ENCODE measurements around the gene MARCHF11. TPM values are rescaled to one million over a fixed set of nuclear protein-coding genes. Genes with fewer than 3 reads are reported as not detected.

The MARCHF11 gene
- total RNA-seq, 1 experiment from 2014 or later = 0.37 TPM

GRCh38 chr5:16076657-16077056 lies 102.9 kb downstream of the MARCHF11 start:
- Histone ChIP-seq H3T11ph (ENCODE audit: low read length) (no peak overlapping the region), H3K56ac (ENCODE audit: insufficient read length, low read depth, low read length) (no peak overlapping the region), H3K9ac (ENCODE audit: extremely low read depth, insufficient read length, low read length) (no peak overlapping the region), H4K20me1 (ENCODE audit: control insufficient read depth, insufficient read depth, insufficient read length) (no peaks in the 10 kb centered on the region), H3K27me3 (ENCODE audit: insufficient read depth, low read length) (no peaks in the 10 kb centered on the region), H2BK20ac (ENCODE audit: low read depth, low read length, poor library complexity, severe bottlenecking) (no peak overlapping the region), H3K23ac (ENCODE audit: insufficient read length, low read depth, low read length) (no peak overlapping the region), H3K23me2 (ENCODE audit: insufficient read length, low read depth, low read length, poor library complexity, severe bottlenecking) (no peaks in the 10 kb centered on the region), H3K18ac (ENCODE audit: insufficient read length, low read depth, low read length) (no peak overlapping the region), H3K4me2 (ENCODE audit: insufficient read depth, insufficient read length, low read length) (no peak overlapping the region), H2BK120ac (ENCODE audit: low read depth, low read length, poor library complexity, severe bottlenecking) (no peak overlapping the region), H2BK5ac (ENCODE audit: insufficient read length, low read length) (no peak overlapping the region), H2AFZ (ENCODE audit: low read length) (no peak overlapping the region), H2BK12ac (ENCODE audit: insufficient read length, low read depth, low read length) (no peak overlapping the region), H3K14ac (ENCODE audit: insufficient read depth, low read length) (no peak overlapping the region), H3K4ac (ENCODE audit: low read depth, low read length) (no peak overlapping the region), H2AK5ac (ENCODE audit: insufficient read length, low read length) (no peak overlapping the region), H4K5ac (ENCODE audit: insufficient read length, low read depth, low read length) (no peak overlapping the region), H3K79me1 (ENCODE audit: insufficient read depth, low read depth, low read length, poor library complexity, severe bottlenecking) (no peaks in the 10 kb centered on the region), H3K79me2 (ENCODE audit: insufficient read depth, low read length) (no peaks in the 10 kb centered on the region), H4K91ac (ENCODE audit: insufficient read length, low read depth, low read length) (no peak overlapping the region), H3K27ac (ENCODE audit: insufficient read length, low read depth, low read length) (no peak overlapping the region), H3K9me3 (ENCODE audit: control insufficient read depth, low read depth, low read length) (no peaks in the 10 kb centered on the region), H3K4me1 (ENCODE audit: insufficient read depth, low read length) (no peaks in the 10 kb centered on the region), H2BK15ac (ENCODE audit: low read depth, low read length) (no peak overlapping the region), H4K8ac (replicated peaks; ENCODE audit: insufficient read length, low read depth, low read length) (no peak overlapping the region)
- no peak for DNase-seq
- Mint-ChIP-seq H3K4me1 (peaks cover 3 to 12% of the 10 kb centered on the region in 2 experiments; a peak in 3 of 4 replicates), H3K27ac (no peak overlapping the region), H3K36me3 (ENCODE audit: insufficient read depth in 1 of 3, low read depth in 3 of 3) (no peaks in the 10 kb centered on the region; a peak in 1 of 7 replicates), H3K27me3 (ENCODE audit: low read depth) (peaks cover 2% of the 10 kb centered on the region), H3K9me3 (no peaks in the 10 kb centered on the region), H3K4me3 (no peak overlapping the region)
- WGBS (ENCODE audit: extremely low coverage, insufficient read length, low lambda C conversion rate) = no CpG with 5 or more reads among the region's 7 CpGs
- 0 out of 3 replicates have a peak, but pooled peaks have one; percentile 23 for TF ChIP-seq CTCF (conservative IDR thresholded peaks at IDR 0.05)
